ENCODE results near the gene CXXC5.

Gene CXXC5

GRCh38 chr5:139638736-139639618 is 9.2 kb upstream of the CXXC5 start:
- DNase-seq: peak; percentile 2

- peak; percentile 15 for DNase-seq
These were observed 8.3 kb upstream of the CXXC5 start for GRCh38 chr5:139639619-139640380.

GRCh38 chr5:139640421-139641115 is 7.6 kb upstream of the CXXC5 start:
- peak; percentile 2 for DNase-seq

GRCh38 chr5:139641116-139642080 is 6.8 kb upstream of the CXXC5 start:
- peak; percentile 1 for DNase-seq

- peak; percentile 0 for DNase-seq
These were observed 5.9 kb upstream of the CXXC5 start for GRCh38 chr5:139642213-139642612.

- no peak for DNase-seq
These were observed 5.0 kb upstream of the CXXC5 start for GRCh38 chr5:139642891-139643871.

- no peak for DNase-seq
These were observed 4.1 kb upstream of the CXXC5 start for GRCh38 chr5:139644001-139644456.

GRCh38 chr5:139644646-139645429 is 3.3 kb upstream of the CXXC5 start:
- no peak for DNase-seq

GRCh38 chr5:139645430-139645871 is 2.7 kb upstream of the CXXC5 start:
- no peak for DNase-seq

- DNase-seq: no peak
These were observed 2.0 kb upstream of the CXXC5 start for GRCh38 chr5:139646111-139646510.

GRCh38 chr5:139646912-139647505 is 1.1 kb upstream of the CXXC5 start:
- no peak for DNase-seq

GRCh38 chr5:139647506-139648204 is 494 bp upstream of the CXXC5 start:
- DNase-seq: no peak

GRCh38 chr5:139649082-139649991 is 1.2 kb downstream of the CXXC5 start:
- no peak for DNase-seq

- DNase-seq: peak; percentile 38
These were observed 2.0 kb downstream of the CXXC5 start for GRCh38 chr5:139650031-139650688.

- no peak for DNase-seq
These were observed 2.5 kb downstream of the CXXC5 start for GRCh38 chr5:139650689-139651042.

- no peak for DNase-seq
These were observed 3.1 kb downstream of the CXXC5 start for GRCh38 chr5:139651043-139651834.
